ENCODE data around the gene ACTR1B.
A peak's percentile ranks its signal among the peaks of the same experiment; 100 is the strongest.
"Not testable (repeated sequence)": the region's sequence is repeated elsewhere in the genome, so short reads cannot be mapped to it uniquely, and the experiment has no call there.

Gene ACTR1B

GRCh38 chr2:97688062-97688827 lies 24.4 kb upstream of the ACTR1B start:
- DNase-seq (ENCODE audit: low spot score), result no peak

DNA sequence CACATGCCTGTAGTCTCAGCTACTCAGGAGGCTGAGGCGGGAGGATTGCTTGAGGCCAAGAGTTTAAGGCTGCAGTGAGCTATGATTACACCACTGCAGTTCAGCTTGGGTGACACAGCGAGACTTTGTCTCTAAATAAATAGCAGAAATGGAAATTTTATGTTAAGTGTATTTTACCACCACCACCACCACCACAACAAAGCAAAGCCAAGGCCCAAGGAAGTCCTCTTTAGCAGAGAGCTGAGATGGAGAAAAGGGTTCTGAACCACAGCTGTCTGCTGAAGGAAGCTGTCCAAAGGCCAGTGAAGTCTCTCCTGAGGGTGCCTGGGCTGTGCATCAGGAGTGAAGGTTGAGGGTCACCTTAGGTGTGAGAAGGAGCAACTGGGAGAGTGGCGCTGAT lies 23.4 kb upstream of the ACTR1B start:
- not testable (repeated sequence) for DNase-seq (ENCODE audit: low spot score)

- no peak for DNase-seq (ENCODE audit: low spot score)
These were observed 14.5 kb upstream of the ACTR1B start for GRCh38 chr2:97678298-97678697.

DNA sequence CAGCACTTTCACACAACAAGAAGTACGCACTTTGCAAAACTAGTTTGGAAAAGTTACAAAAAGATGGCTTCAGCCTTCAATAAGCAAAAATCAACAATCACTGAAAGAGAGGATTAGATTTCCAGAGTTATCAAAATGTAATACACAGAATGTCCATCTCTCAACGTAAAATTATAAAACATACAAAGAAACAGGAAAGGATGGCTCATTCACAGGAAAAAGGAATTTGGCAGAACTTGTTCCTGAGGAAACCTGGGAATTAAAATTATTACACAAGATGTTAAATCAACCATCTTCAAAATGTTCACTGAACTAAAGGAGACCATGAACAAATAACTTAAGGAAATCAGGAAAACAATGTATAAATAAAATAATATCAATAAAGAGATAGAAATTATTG lies 13.6 kb upstream of the ACTR1B start:
- DNase-seq (ENCODE audit: low spot score), result no peak

DNA sequence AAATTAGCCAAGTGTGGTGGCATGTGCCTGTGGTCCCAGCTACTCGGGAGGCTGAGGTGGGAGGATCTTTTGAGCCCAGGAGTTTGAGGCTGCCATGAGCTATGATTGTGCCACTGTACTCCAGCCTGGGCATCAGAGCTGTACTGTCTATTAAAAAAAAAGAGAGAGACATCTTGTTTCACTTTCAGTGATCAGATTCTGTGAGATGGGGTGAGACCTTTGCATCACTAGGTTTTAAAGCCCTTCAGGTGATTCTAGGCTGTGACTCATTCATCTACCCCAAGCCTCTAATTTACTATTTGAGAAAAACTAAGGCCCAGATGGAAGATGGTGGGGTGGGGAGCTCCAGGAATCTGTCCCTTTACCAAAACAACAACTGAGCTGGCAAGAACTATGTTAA lies 12.8 kb upstream of the ACTR1B start:
- DNase-seq (ENCODE audit: low spot score), result no peak

DNA sequence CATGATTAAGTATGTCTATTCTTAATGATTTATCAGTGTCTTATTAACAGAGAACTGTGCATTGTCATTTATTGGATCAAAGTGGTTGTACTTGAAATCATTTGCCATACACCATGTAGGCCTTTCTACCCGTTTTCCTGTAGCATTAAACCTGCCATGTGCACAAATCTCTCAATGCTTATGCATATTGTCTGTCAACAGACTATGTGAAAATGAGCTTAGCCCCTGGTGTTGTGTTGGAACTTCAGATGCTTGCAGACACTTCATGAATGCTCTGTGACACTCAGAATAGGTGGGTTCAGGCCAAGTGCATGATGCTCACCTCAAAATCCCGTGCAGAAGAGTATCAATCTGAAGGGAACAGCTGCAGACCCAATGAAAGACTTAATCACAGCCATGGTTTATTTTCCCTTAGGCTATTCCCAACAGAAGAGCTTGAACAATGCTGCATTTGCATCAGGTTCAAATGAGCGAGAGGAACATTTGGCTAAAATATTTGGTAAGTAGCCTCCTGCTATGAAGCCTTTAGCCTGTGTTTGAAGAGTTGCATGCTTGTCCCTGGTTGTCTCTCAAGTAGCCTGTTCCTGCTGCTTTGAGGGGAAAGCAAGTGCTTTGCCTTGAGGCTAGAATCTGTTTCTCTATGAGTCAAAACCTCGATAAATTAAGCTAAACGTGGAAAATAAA lies 11.7 kb upstream of the ACTR1B start:
- no peak for DNase-seq (ENCODE audit: low spot score)

- DNase-seq (ENCODE audit: low spot score), result no peak
These were observed 10.1 kb upstream of the ACTR1B start for GRCh38 chr2:97673915-97674283.

- no peak for DNase-seq (ENCODE audit: low spot score)
These were observed 9.5 kb upstream of the ACTR1B start for GRCh38 chr2:97673182-97673914.

GRCh38 chr2:97672606-97673140 lies 8.8 kb upstream of the ACTR1B start:
- DNase-seq (ENCODE audit: low spot score), result not testable (repeated sequence)

GRCh38 chr2:97671526-97671925 lies 7.7 kb upstream of the ACTR1B start:
- no peak for DNase-seq (ENCODE audit: low spot score)

- no peak for DNase-seq (ENCODE audit: low spot score)
These were observed 6.6 kb upstream of the ACTR1B start for GRCh38 chr2:97670471-97670870.

GRCh38 chr2:97669448-97669847 lies 5.6 kb upstream of the ACTR1B start, which contains the start of gene C2orf92:
Gene C2orf92, plus strand, starts transcription at chr2:97669713. Its CDS starts 76 bp downstream, at chr2:97669789.
- no peak for DNase-seq (ENCODE audit: low spot score)

- peak; percentile 42 for DNase-seq (ENCODE audit: low spot score)
These were observed 759 bp upstream of the ACTR1B start for GRCh38 chr2:97664636-97664970.

GRCh38 chr2:97663626-97663961 lies 250 bp downstream of the ACTR1B start:
- DNase-seq (ENCODE audit: low spot score), result no peak

GRCh38 chr2:97662895-97663625 lies 784 bp downstream of the ACTR1B start:
- DNase-seq (ENCODE audit: low spot score), result peak; percentile 75

DNA sequence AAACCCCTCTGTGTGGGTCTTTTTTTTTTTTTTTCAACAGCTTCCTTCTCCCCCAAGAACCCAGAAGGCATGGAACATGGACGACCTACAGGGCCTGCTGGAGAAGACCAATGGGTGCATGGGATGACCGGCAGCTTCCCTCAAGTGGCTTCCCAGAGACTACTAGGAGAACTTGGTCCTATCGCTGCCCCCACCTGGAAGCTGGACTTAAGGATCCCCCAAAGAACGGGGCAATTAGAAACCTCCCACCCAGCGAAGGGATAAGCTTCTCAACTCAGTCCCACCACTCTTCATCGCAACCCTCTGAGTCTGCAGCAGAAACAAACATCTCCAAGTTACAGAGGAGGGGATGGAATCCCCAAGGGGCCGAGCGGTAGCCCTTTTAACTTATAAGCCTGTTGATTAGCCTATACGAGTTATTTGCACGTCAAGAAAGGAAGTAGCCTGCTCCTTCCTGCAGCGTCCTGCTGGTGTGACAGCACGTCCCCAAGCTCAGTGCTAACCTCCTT lies 1.4 kb downstream of the ACTR1B start:
- no peak for DNase-seq (ENCODE audit: low spot score)

- no peak for DNase-seq (ENCODE audit: low spot score)
These were observed 1.9 kb downstream of the ACTR1B start for GRCh38 chr2:97661927-97662326.

DNA sequence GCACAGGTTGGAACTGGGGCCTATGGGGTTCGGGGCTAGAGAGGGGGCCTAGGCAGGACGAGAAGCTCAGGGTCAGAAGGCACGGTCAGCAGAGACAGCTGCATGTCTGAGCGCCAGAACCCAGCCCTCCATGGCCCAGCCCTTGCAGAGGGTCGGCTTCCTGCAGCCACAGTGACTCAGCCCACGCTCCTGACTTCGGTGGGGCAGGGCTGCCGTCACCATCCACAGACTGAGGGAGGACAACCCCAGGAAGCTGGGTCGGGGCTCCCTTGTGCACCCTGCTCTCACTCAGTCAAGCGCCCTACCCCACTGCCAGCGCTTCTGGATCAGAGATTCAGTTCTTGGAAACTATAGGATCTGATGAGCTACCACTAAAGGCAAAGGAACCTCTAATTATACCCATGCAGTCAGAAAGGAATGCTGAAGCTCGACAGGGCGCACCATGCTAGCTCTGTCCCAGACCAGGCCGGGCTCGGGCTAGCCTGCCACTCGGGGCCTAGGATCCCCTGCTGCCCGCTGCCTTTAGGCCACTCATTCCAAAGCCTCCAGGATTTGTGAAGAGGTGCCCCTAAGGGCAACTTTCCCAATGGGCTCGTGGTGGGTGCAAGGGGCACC lies 3.0 kb downstream of the ACTR1B start:
- DNase-seq (ENCODE audit: low spot score), result no peak

GRCh38 chr2:97660044-97660774 lies 3.6 kb downstream of the ACTR1B start:
- DNase-seq (ENCODE audit: low spot score), result no peak

- no peak for DNase-seq (ENCODE audit: low spot score)
These were observed 4.4 kb downstream of the ACTR1B start for GRCh38 chr2:97659256-97660043.
